DND-41 (cell line): ENCODE data around the gene NDUFS6.

Source experiments
- EZH2 ChIP-seq: IDR thresholded peaks from 3 replicates; pipeline ENCODE4 v1.6.1; 2012; ENCODE audit warnings: borderline replicate concordance, low read depth, mild to moderate bottlenecking, moderate library complexity, low read length, inconsistent platforms; ENCODE audit not compliant: severe bottlenecking
- TF ChIP-seq, protein P1 (sequence below): IDR thresholded peaks from 2 replicates; pipeline ENCODE4 v1.5.1; 2012; ENCODE audit warnings: borderline replicate concordance, low read length, moderate library complexity, mild to moderate bottlenecking; ENCODE audit not compliant: poor library complexity, severe bottlenecking; ENCODE audit errors: extremely low read depth

DNA sequence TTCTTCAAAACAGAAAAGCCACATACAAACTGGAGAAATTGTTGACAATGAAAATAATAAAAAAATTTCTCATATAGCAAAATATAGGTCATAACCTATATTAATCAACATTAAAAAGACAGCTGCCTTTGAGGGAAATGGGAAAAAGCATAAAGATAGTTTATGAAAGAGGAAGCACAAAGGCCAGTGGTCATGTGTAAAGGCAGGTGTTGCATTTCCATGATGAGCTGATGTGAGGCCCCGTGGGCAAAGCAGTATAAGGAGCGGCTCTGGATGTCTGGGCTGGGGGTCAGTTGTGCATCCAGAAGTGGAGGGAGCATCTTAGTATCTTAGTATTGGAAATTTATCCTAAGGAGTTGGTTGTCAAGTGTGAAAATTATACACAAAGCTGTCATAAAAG lies 18.3 kb downstream of the NDUFS6 start:
- TF ChIP-seq EZH2 = no peak
- TF ChIP-seq, protein P1, sequence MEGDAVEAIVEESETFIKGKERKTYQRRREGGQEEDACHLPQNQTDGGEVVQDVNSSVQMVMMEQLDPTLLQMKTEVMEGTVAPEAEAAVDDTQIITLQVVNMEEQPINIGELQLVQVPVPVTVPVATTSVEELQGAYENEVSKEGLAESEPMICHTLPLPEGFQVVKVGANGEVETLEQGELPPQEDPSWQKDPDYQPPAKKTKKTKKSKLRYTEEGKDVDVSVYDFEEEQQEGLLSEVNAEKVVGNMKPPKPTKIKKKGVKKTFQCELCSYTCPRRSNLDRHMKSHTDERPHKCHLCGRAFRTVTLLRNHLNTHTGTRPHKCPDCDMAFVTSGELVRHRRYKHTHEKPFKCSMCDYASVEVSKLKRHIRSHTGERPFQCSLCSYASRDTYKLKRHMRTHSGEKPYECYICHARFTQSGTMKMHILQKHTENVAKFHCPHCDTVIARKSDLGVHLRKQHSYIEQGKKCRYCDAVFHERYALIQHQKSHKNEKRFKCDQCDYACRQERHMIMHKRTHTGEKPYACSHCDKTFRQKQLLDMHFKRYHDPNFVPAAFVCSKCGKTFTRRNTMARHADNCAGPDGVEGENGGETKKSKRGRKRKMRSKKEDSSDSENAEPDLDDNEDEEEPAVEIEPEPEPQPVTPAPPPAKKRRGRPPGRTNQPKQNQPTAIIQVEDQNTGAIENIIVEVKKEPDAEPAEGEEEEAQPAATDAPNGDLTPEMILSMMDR = no peak
